Neutrophil (primary cell): ENCODE data around the gene ALDH3A2.

Experiments
- H3K27ac ChIP-seq: fragments of 200-600 bp; sonication (generic); 2 replicates; pipeline ENCODE4 v1.5.1; 2016; ENCODE audit warnings: mild to moderate bottlenecking, moderate library complexity
- H3K27me3 ChIP-seq: fragments of 200-600 bp; sonication (generic); 2 replicates; pipeline ENCODE4 v1.6.0; 2016; ENCODE audit warnings: mild to moderate bottlenecking
- H3K36me3 ChIP-seq: fragments of 200-600 bp; sonication (generic); 2 replicates; pipeline ENCODE4 v1.5.1; 2017
- H3K4me1 ChIP-seq, 2 experiments: fragments of 200-600 bp in 1 of 2; sonication (generic) in 1 of 2; 1 replicate in 1 of 2; 2 replicates in 1 of 2; pipeline versions ENCODE4 v1.5.1 to v1.6.1; 2013 to 2016; ENCODE audit warnings: low read depth in 1 of 2, low read length in 1 of 2, mild to moderate bottlenecking in 1 of 2, moderate library complexity in 1 of 2; ENCODE audit not compliant: control insufficient read depth in 1 of 2, insufficient read depth in 1 of 2
- H3K4me3 ChIP-seq, 2 experiments: fragments of 200-600 bp in 1 of 2; sonication (generic) in 1 of 2; 1 replicate in 1 of 2; 2 replicates in 1 of 2; pipeline ENCODE4 v1.5.1; 2013 to 2016; ENCODE audit warnings: low read depth in 1 of 2, low read length in 1 of 2, mild to moderate bottlenecking in 1 of 2, moderate library complexity in 1 of 2
- H3K9me3 ChIP-seq: fragments of 200-600 bp; sonication (generic); 2 replicates; pipeline ENCODE4 v1.5.1; 2016
- TF ChIP-seq, protein P1 (sequence below): fragments of 200-600 bp; sonication (generic); IDR thresholded peaks from 2 replicates; pipeline ENCODE4 v1.5.1; 2016; ENCODE audit warnings: antibody characterized with exemption

ALDH3A2 gene

DNA sequence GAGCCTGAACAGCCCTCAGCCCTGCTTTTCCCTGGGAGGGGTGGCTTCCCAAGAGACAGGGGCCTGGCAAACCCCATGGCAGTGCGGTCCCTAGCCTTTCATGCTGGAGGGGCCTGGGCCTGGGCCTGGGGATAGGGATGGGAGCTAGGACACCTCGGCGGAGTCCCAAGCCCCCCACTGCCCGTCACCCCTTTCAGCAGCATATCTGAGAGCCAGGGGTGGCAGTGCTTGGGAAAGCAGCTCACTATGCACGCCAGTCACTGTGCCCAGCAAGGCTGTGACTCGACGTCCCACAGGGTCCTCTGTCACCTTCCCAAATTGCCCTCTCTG, 68.4 kb downstream of the ALDH3A2 start:
- Histone ChIP-seq H3K27ac (no peak overlapping the region), H3K36me3 (no peaks in the 10 kb centered on the region), H3K9me3 (no peaks in the 10 kb centered on the region), H3K27me3 (no peaks in the 10 kb centered on the region), H3K4me3 (no peak overlapping the region), H3K4me1 (no peaks in the 10 kb centered on the region)
- TF ChIP-seq, protein P1, sequence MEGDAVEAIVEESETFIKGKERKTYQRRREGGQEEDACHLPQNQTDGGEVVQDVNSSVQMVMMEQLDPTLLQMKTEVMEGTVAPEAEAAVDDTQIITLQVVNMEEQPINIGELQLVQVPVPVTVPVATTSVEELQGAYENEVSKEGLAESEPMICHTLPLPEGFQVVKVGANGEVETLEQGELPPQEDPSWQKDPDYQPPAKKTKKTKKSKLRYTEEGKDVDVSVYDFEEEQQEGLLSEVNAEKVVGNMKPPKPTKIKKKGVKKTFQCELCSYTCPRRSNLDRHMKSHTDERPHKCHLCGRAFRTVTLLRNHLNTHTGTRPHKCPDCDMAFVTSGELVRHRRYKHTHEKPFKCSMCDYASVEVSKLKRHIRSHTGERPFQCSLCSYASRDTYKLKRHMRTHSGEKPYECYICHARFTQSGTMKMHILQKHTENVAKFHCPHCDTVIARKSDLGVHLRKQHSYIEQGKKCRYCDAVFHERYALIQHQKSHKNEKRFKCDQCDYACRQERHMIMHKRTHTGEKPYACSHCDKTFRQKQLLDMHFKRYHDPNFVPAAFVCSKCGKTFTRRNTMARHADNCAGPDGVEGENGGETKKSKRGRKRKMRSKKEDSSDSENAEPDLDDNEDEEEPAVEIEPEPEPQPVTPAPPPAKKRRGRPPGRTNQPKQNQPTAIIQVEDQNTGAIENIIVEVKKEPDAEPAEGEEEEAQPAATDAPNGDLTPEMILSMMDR: no peak

DNA sequence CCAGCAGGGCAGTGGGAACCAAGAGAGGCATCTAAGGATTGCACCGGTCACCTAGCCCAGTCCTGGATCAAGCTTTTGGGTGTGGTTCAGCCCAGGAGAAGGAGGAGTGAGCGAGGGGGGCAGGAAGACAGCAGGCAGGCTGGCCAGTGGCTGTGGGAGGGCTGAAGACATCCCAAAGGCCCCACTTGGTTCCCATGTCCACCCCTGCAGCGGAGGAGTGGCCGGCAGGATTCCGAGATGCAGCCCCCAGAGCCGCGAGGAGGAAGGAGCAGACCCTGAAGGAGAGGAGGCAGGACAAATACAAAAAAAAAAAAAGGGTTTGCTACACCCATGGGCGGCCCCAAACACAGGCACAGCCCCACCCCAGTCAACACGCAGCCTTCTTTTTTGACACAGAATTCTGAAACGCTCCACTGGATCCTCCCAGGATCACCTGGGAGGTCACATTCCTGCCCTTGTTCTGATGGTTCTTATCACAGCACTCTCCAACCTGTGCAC, 68.9 kb downstream of the ALDH3A2 start:
- no peaks in the 10 kb centered on the region for H3K4me1 ChIP-seq
- H3K4me3 ChIP-seq: no peak overlapping the region
- H3K36me3 ChIP-seq: no peaks in the 10 kb centered on the region
- H3K27ac ChIP-seq: no peak overlapping the region
- no peaks in the 10 kb centered on the region for H3K9me3 ChIP-seq
- H3K27me3 ChIP-seq: no peaks in the 10 kb centered on the region
- TF ChIP-seq, protein P1: no peak

DNA sequence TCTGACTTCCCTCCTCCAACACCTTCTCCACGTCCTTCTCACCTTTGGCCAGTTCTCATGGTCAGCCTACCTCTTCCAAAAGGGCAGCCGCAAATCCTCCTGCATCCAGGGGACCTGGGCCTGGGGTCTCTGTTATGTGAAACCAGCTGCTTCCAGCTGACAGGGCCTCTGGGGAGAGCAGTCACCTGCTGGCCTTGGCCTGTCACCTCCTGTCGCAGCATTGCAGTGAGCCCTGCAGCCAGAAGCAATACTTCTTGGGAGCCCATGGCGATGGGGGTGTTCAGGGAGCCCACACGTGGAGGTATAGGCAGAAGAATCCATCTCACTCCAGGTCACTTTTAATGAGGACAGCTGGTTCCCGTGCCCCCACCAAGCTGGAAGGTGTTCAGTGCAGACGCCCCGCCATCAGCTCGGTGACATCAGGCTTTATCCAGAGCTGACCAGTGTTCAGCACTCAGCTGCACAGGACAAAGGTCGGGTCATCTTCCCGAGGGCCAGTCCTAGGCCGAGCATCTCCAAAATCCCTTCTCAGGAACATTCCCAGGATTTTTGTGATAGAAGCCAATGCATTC, 69.6 kb downstream of the ALDH3A2 start:
- Histone ChIP-seq H3K4me1 (no peaks in the 10 kb centered on the region), H3K27me3 (no peaks in the 10 kb centered on the region), H3K36me3 (no peaks in the 10 kb centered on the region), H3K9me3 (no peaks in the 10 kb centered on the region), H3K27ac (no peak overlapping the region), H3K4me3 (no peak overlapping the region)
- TF ChIP-seq, protein P1: no peak

DNA sequence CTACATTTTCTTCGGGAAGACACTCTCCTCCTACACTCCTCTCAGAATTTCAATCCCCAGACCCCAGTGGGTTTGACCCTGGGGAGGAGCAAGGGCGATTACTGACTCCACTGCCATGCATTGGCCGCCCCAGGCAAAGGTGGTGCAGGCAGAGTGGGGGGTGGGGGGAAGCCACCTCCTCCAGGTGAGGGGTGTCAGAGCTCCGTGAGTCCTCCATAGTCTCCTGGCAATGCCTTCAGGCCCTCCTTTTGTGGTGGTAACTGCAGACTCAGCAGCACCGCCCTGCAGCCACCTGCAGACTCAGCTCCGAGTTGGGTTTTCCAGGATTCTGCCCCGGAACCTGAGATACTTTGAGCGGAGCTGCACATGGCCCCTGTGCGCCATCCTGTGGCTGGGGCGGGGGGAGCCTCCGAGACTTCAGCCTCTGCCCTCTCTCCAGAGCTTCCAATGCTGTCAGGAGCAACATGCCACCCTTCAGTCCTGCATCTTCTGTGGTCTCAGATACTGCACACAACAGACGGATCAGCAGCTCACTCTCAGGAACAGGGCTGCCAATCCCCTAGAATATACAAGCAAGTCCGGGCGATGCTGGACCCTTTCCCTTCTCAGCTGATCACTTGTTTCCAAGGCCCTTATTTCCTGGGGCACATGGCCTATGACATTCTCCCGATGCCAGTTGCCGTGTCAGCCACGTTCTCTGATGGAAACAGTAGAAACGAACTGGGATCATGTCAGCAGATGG, 70.2 kb downstream of the ALDH3A2 start:
- TF ChIP-seq, protein P1: no peak
- Histone ChIP-seq H3K4me1 (no peaks in the 10 kb centered on the region), H3K9me3 (no peaks in the 10 kb centered on the region), H3K4me3 (no peak overlapping the region), H3K36me3 (no peaks in the 10 kb centered on the region), H3K27me3 (no peaks in the 10 kb centered on the region), H3K27ac (no peak overlapping the region)

DNA sequence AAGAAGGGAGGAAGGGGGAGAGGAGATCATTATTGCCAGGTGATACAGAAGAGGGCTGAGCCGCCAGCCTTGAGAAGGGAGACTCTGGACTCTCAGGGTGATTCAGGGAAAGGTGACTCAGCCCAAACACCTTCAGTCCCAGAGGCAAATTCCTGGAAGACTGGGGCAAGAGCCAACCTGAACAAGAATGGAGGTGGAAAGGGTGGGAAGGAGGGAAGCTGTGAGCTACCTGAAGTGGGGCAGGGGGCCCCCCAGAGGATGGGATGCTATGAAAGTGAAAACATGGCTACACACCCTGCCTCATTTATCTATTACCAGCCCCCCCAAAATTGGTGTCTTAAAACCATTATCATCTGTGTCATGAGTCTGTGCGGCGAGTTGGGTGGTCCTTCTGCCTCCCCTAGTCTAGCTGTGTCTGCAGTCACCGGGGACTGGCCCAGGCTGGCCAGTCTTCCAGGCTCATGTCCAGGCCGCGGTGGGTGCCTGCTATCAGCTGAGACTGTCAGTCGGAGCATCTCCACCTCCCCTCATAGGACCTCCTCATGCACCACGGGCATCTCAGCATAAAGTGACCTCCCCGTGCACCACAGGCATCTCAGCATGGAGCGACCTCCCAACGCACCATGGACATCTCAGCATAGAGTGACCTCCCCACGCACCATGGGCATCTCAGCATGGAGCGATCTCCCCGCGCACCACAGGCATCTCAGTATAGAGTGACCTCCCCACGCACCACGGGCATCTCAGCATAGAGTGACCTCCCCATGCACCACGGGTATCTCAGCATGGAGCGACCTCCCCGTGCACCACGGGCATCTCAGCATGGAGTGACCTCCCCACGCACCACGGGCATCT, 71.0 kb downstream of the ALDH3A2 start:
- no peak overlapping the region for H3K4me3 ChIP-seq
- no peaks in the 10 kb centered on the region for H3K36me3 ChIP-seq
- peaks cover 3 to 7% of the 10 kb centered on the region in 2 experiments for H3K4me1 ChIP-seq
- TF ChIP-seq, protein P1: no peak
- no peaks in the 10 kb centered on the region for H3K27me3 ChIP-seq
- no peaks in the 10 kb centered on the region for H3K9me3 ChIP-seq
- no peak overlapping the region for H3K27ac ChIP-seq
